Fibroblast of skin of scalp (primary cell): ENCODE data around the gene LPCAT4.
"Not testable (repeated sequence)": the region's sequence is repeated elsewhere in the genome, so short reads cannot be mapped to it uniquely, and the experiment has no call there.

Experiments used
- DNase-seq: peaks from one replicate; pipeline ENCODE4 v3.0.0-alpha.2; 2013

Gene LPCAT4

DNA sequence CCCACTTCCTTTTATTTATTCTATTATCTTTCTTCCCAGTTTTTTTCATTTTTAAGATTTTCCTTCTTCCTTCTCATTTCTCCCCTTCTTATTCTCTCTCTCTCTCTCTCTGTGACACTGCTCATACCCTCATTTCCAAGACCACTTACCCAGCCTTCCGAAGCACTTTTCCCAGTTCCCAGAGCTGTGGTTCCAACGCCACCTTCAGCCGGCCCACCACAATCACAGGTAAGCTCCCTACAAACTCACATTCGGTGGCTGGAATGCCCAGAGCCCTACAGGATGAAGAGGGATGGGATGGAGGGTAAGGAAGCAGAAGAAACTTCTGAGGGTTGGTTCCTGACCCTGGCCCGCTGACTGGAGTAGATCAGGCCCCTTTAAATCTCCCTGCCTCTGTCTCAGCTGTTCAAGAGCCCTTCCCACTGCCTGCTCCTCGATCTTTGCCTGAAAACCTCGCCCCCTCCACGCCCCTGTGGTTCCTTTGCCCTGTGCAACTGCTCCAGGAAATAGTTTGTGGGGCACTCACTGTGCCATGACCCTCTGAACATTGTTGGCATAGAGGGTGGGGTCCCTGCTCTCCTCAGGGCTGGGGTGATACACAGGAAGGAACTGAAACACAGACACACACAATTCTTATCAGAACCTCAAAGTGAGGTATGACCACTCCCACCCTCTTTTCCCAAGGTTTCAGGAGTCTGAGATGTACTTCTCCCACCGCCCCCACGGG lies 4.8 kb downstream of the LPCAT4 start:
- no peak for DNase-seq

GRCh38 chr15:34361278-34361677 lies 5.7 kb downstream of the LPCAT4 start:
- DNase-seq, result no peak

GRCh38 chr15:34360298-34360697 lies 6.7 kb downstream of the LPCAT4 start:
- DNase-seq, result peak; percentile 20

DNA sequence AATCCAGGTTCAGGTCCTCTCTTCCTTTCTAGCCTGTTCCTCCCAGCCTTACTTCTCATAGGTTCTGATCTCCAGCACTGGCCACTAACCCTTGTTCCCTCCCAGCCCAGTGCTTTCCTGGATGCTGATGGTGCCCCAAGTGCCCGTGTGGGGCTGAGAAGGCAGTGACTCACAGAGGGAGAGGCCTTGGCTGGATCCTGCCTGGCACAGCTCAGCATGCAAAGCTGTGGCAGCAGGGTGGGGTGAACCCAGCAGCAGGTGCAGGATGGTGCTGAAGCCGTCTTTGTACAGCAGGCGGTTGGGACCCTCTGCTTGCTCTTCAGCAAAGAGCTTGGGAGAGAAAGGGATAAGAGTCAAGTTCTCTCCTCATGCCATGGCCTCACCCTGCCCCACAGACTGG lies 7.6 kb downstream of the LPCAT4 start:
- DNase-seq, result no peak

DNA sequence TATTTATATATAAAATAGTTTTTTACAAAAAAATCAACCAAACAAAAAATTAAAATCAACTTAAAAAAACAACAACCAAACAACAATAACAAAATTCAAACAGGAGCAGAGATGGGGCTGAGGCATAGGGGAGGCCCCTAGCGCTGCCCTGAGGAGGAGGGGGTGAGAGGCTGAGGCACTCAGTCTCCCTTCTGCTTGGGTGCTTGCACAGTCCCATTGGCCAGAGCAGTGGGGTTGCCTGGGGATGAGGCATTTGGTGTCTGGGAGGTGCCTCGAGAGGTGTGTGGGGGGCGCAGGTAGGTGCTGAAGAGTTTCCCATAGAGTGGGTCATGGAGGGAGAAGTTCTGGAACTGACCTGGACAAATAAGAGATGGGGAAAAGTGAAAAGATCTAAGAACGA lies 8.0 kb downstream of the LPCAT4 start:
- no peak for DNase-seq

GRCh38 chr15:34358367-34358766 lies 8.6 kb downstream of the LPCAT4 start:
- no peak for DNase-seq

DNA sequence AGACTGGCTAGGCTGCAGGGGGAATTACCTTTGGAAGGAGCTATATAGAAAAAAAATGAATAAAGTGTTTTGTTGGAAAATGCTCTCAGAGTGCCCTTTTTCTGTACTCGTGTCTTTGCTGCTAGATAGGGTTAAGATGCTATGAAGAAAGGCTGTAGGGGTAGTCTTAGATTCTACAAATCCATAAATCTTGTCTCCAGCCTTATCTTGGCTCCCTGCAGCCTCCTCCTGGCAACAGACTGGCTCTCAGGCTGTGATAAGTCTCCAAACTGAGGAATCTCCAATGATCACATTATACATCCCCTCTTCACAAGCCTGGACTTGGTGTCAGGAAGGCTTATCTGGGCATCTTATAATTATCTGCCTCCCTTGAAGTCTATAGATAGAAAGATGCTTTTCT lies 9.3 kb downstream of the LPCAT4 start:
- no peak for DNase-seq

DNA sequence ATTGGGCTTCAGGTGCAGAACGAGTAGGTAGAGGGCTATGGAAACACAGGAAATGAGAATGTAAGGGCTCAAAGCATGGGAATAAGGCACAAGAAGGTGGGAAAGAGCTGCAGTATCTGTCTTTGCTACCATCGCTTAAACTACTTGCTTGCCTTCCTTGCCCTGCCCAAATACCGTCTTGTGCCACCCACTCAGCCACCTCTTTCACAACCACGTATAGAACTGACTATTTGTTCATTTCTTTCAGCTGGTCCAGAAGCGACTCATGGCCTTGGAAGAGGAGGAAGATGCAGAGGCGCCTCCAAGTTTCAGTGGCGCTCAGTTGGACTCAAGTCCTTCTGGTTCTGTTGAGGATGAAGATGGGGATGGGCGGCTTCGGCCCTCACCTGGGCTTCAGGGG lies 11.8 kb downstream of the LPCAT4 start:
- DNase-seq, result no peak

GRCh38 chr15:34354286-34354685 lies 12.7 kb downstream of the LPCAT4 start:
- DNase-seq, result no peak

DNA sequence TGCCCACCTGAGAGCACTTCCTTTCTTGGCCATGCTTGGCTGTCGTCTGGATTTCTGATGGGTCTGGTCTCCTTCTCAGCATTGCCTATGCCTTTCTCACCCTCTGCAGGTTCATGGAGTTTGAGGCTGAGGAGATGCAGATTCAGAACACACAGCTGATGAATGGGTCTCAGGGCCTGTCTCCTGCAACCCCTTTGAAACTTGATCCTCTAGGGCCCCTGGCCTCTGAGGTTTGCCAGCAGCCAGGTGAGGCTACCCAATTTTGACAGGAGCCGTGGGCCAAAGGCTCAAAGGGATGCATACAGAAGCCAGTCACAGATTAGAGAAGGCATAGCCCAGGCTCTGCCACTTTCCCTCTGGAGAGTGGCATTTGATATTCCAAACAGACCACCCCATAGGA lies 13.4 kb downstream of the LPCAT4 start:
- no peak for DNase-seq

- DNase-seq, result not testable (repeated sequence)
Measured at GRCh38 chr15:34352996-34353395, 14.0 kb downstream of the LPCAT4 start.

- DNase-seq, result no peak
Measured at GRCh38 chr15:34349769-34350168, 17.2 kb downstream of the LPCAT4 start.

DNA sequence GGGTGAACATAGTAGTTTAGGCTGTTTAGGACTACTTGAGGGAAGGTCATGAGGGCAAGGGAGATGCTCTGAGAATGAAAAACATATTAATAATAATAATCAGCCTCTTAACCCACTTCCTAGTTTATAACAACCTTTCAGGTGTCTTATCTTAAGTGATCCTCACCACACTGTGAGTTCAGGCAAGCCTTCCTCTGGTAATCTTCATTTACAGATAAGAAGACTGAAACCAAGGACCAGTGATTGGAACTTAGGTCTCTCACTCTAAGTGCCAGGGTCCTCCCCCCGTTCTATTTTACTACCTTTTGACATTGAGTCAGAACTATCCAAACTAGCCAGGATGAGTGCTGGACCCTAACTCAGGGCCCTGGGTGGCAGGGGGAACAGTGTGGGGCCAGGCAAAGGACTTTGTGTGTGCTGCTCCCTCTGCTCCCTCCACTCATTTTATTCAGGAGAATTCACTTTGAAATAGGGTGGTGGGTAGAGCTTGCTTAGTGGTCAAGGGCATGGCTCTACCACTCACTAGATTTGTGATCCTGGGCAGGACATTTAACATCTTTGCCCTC lies 18.2 kb downstream of the LPCAT4 start:
- no peak for DNase-seq

DNA sequence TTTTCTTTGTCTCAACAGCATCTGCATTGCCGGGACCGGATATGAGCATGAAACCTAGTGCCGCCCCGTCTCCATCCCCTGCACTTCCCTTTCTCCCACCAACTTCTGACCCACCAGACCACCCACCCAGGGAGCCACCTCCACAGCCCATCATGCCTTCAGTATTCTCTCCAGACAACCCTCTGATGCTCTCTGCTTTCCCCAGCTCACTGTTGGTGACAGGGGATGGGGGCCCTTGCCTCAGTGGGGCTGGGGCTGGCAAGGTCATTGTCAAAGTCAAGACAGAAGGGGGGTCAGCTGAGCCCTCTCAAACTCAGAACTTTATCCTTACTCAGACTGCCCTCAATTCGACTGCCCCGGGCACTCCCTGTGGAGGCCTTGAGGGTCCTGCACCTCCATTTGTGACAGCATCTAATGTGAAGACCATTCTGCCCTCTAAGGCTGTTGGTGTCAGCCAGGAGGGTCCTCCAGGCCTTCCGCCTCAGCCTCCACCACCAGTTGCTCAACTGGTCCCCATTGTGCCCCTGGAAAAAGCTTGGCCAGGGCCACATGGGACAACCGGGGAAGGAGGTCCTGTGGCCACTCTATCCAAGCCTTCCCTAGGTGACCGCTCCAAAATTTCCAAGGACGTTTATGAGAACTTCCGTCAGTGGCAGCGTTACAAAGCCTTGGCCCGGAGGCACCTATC lies 18.9 kb downstream of the LPCAT4 start:
- no peak for DNase-seq

DNA sequence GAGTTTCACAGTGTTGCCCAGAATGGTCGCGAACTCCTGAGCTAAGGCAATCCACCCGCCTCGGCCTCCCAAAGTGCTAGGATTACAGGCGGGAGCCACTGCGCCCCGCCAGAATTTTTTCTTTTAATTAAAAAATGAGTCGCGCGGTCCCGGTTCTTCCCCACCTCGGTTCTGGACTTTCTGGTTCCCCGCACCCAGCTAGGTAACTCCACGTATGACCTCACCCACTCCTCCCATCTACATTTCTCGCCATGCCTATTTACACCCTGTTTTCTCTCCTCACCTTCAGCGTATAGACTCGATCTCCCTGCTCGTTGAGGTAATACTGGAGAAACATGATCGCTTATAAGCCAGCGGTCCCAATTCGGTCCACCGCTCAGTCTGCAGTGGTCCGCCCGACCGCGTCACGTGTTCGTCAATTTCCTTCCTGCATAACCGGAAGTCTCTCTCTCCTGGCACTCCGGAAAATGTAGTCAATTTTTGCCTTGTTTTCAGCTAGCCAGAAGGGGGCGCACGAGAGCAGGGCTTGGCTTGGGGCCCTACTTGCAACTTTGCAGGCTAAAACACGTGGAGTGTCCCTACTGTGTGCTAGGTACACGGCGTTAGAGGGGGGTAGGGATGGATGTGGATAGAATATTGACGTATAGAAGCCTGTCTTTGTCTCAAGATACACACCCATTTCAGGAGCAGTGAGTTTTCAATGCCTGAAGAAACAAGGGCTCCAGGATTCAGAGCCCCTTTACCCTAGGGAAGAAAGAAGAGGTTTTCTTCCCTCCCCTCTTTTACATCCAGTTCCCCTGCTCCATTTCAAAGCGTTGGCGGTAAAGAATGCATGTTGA lies 24.0 kb downstream of the LPCAT4 start, which contains the start of the genes NOP10 and NUTM1:
TSS of gene NOP10 (minus strand) at position 400 of the 839 bp plus-strand sequence. CDS start at position 337, 63 bp downstream.
TSS of gene NUTM1 (plus strand) at position 579 of the 839 bp plus-strand sequence. CDS start 382 bp downstream, outside the sequence.
- peak; percentile 91 for DNase-seq

DNA sequence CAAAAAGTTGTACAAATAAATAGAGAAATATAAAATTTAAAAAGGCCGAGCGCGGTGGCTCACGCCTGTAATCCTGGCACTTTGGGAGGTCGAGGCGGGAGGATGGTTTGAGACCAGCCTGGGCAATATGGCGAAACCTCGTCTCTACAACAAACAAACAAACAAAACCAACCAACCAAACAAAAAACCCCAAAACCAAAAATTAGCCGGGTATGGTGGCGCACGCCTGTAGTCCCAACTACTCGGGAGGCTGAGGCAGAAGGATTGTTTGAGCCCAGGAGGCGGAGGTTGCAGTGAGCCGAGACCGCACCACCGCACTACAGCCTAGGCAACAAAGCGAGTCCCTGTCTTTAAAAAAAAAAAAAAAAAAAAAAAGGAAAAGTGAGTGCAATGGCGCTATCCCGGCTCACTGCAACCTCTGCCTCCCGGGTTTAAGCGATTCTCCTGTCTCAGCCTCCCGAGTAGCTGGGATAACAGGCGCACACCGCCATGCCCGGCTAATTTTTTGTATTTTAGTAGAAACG lies 24.7 kb downstream of the LPCAT4 start:
- not testable (repeated sequence) for DNase-seq

- no peak for DNase-seq
Measured at GRCh38 chr15:34341381-34342212, 25.4 kb downstream of the LPCAT4 start.

GRCh38 chr15:34339946-34340345 lies 27.1 kb downstream of the LPCAT4 start:
- DNase-seq, result peak; percentile 58

- DNase-seq, result no peak
Measured at GRCh38 chr15:34338347-34338746, 28.6 kb downstream of the LPCAT4 start.

- peak; percentile 95 for DNase-seq
Measured at GRCh38 chr15:34337557-34338306, 29.3 kb downstream of the LPCAT4 start, which contains the start of gene SLC12A6. SLC12A6 (minus strand) TSS chr15:34337781; CDS start chr15:34336680, 1,101 bp downstream.
